Common myeloid progenitor, CD34-positive (primary cell): Measurements from ENCODE around the gene CDH1.

Experiments used
- CTCF ChIA-PET: fragments of 350-600 bp; sonication (Branson Sonifier 250); formaldehyde crosslinking; loops from one replicate; lab custom pipeline; 2021; ENCODE audit warnings: antibody characterized with exemption; lab: Charles Lee
- POLR2A ChIA-PET: fragments of 350-600 bp; sonication (Branson Sonifier 250); formaldehyde crosslinking; loops from one replicate; lab custom pipeline; 2021; ENCODE audit warnings: antibody characterized with exemption; lab: Charles Lee
- DNase-seq, 3 donors: peaks; one replicate each; pipeline versions ENCODE4 v3.0.0 to v3.0.0-alpha.2; 2013
- H3K27ac ChIP-seq, 2 experiments: 1 replicate in 1 of 2; 2 replicates in 1 of 2; pipeline ENCODE4 v1.7.0; 2013; ENCODE audit warnings: inconsistent platforms in 2 of 2, low read length in 2 of 2, mild to moderate bottlenecking in 2 of 2, low read depth in 1 of 2, moderate library complexity in 1 of 2; ENCODE audit not compliant: severe bottlenecking in 2 of 2, insufficient read depth in 1 of 2, poor library complexity in 1 of 2
- H3K27me3 ChIP-seq, 5 experiments: replicated peaks in 2 of 5; 1 replicate in 3 of 5; 2 replicates in 2 of 5; pipeline versions ENCODE4 v1.6.1 to v1.7.0; 2013; ENCODE audit warnings: low read length in 4 of 5, mild to moderate bottlenecking in 2 of 5, moderate library complexity in 2 of 5, inconsistent platforms in 1 of 5; ENCODE audit not compliant: insufficient read depth in 5 of 5, control insufficient read depth in 4 of 5
- H3K36me3 ChIP-seq, 4 experiments: 1 replicate in 2 of 4; 2 replicates in 2 of 4; pipeline versions ENCODE4 v1.6.1 to v1.7.0; 2013; ENCODE audit warnings: low read length in 3 of 4, control low read depth in 1 of 4, mild to moderate bottlenecking in 1 of 4; ENCODE audit not compliant: control insufficient read depth in 4 of 4, insufficient read depth in 4 of 4
- H3K4me1 ChIP-seq, 4 experiments: 1 replicate in 3 of 4; 2 replicates in 1 of 4; pipeline versions ENCODE4 v1.6.1 to v1.7.1; 2013; ENCODE audit warnings: low read length in 3 of 4, mild to moderate bottlenecking in 3 of 4, control low read depth in 1 of 4, inconsistent platforms in 1 of 4, moderate library complexity in 1 of 4; ENCODE audit not compliant: control insufficient read depth in 4 of 4, insufficient read depth in 4 of 4; ENCODE audit errors: control extremely low read depth in 1 of 4
- H3K4me3 ChIP-seq, 7 experiments: 1 replicate in 4 of 7; 2 replicates in 3 of 7; pipeline versions ENCODE4 v1.5.1 to v1.7.0; 2013; ENCODE audit warnings: mild to moderate bottlenecking in 7 of 7, low read length in 6 of 7, moderate library complexity in 6 of 7, inconsistent platforms in 2 of 7, low read depth in 2 of 7, control low read depth in 1 of 7; ENCODE audit not compliant: insufficient read depth in 4 of 7, control insufficient read depth in 1 of 7; ENCODE audit errors: extremely low read depth in 1 of 7
- H3K9me3 ChIP-seq, 5 experiments: 1 replicate in 4 of 5; 2 replicates in 1 of 5; pipeline versions ENCODE4 v1.6.1 to v1.7.1; 2013; ENCODE audit warnings: low read length in 4 of 5, mild to moderate bottlenecking in 2 of 5, inconsistent platforms in 1 of 5, low read depth in 1 of 5, moderate library complexity in 1 of 5; ENCODE audit not compliant: control insufficient read depth in 4 of 5, insufficient read depth in 2 of 5; ENCODE audit errors: control extremely low read depth in 1 of 5
- WGBS: methylation state at CpG from one replicate; pipeline ENCODE4 v1.1.5; 2013; ENCODE audit not compliant: insufficient coverage; 5-methylcytosine and 5-hydroxymethylcytosine counted together

CDH1 gene

GRCh38 chr16:68823401-68824135 is 86.5 kb downstream of the CDH1 start:
- no peaks in the 10 kb centered on the region for H3K27me3 ChIP-seq
- no peak for DNase-seq
- POLR2A ChIA-PET, result no interaction called here
- CTCF ChIA-PET, result interaction anchor here (1.6 kb wide), 1 partner anchor 11 kb away, joined by 6 read pairs; no protein-coding TSS in a partner anchor
- H3K4me1 ChIP-seq, result no peaks in the 10 kb centered on the region
- no peak overlapping the region for H3K4me3 ChIP-seq
- H3K36me3 ChIP-seq, result no peaks in the 10 kb centered on the region
- H3K27ac ChIP-seq, result no peak overlapping the region
- 97% methylated on average over 6 of the region's 8 CpGs for WGBS
- H3K9me3 ChIP-seq, result peaks cover 0 to 10% (median 0%) of the 10 kb centered on the region in 5 experiments

DNA sequence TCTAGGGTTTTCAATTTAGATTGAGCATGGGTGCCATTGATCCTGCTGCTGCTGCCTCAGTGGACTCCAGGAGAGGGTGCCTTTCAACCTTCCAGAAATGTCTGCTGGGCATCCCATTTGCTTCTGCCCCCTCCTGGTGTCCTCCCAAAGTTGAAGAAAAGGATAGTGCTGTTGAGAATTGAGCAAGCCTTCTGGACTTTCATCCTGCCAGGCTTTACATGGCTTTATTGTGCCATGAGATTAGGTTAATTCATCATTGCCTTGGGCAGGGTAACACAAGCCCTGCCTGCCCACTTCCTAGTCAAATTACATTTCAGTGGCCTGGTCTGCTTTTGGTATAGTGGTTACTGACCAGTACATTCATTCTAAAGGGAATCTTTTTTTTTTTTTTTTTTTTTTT is 88.3 kb downstream of the CDH1 start:
- peaks cover 0 to 10% (median 0%) of the 10 kb centered on the region in 5 experiments for H3K9me3 ChIP-seq
- peaks cover 0 to 5% (median 0%) of the 10 kb centered on the region in 5 experiments for H3K27me3 ChIP-seq
- ChIA-PET CTCF (no interaction called here), POLR2A (no interaction called here)
- no peak overlapping the region for H3K27ac ChIP-seq
- H3K36me3 ChIP-seq, result no peaks in the 10 kb centered on the region
- DNase-seq, result no peak
- H3K4me1 ChIP-seq, result no peaks in the 10 kb centered on the region
- H3K4me3 ChIP-seq, result no peak overlapping the region

DNA sequence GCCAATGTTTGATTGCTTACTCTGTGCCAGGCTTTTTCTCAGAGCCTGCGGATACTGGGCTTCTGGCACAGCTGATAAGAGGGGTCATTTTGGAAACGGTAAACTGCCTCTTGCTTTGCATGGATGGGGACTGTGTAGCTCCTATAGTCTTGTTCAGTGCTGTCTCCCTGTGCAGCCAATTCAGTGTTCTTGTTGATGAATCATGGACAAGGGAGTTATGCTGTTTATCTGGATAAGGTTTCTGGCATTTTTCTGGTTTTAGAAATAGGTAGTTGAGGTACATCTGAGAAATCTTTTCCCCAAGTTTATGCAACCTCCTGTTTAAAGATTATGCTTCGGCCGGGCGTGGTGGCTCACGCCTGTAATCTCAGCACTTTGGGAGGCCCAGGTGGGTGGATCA is 89.6 kb downstream of the CDH1 start:
- Histone ChIP-seq H3K4me3 (no peak overlapping the region), H3K27ac (no peak overlapping the region), H3K36me3 (no peaks in the 10 kb centered on the region), H3K4me1 (no peaks in the 10 kb centered on the region), H3K9me3 (peaks cover 0 to 10% (median 0%) of the 10 kb centered on the region in 5 experiments), H3K27me3 (peaks cover 0 to 5% (median 0%) of the 10 kb centered on the region in 5 experiments)
- DNase-seq, result peak in 2 of 3 donors; percentile 23 to 35
- ChIA-PET CTCF (no interaction called here), POLR2A (no interaction called here)
- WGBS, result 100% methylated on average over 3 of the region's 6 CpGs

- H3K9me3 ChIP-seq, result no peaks in the 10 kb centered on the region
- H3K4me3 ChIP-seq, result no peak overlapping the region
- no peak for DNase-seq
- no peaks in the 10 kb centered on the region for H3K36me3 ChIP-seq
- ChIA-PET POLR2A (no interaction called here), CTCF (interaction anchor here (1.7 kb wide), 1 partner anchor 10 kb away, joined by 7 read pairs; the partner anchor contains the start of gene TANGO6)
- H3K27ac ChIP-seq, result no peak overlapping the region
- H3K27me3 ChIP-seq, result peaks cover 0 to 5% (median 3%) of the 10 kb centered on the region in 5 experiments
- no peaks in the 10 kb centered on the region for H3K4me1 ChIP-seq
- WGBS, result 99% methylated on average over 13 of the region's 14 CpGs
These were observed 96.2 kb downstream of the CDH1 start for GRCh38 chr16:68833251-68833650.

- no peak for DNase-seq
- H3K27ac ChIP-seq, result no peak overlapping the region
- no peaks in the 10 kb centered on the region for H3K9me3 ChIP-seq
- ChIA-PET POLR2A (no interaction called here), CTCF (interaction anchor here (1.7 to 1.9 kb wide), 2 partner anchors 11 to 12 kb away, joined by 6 read pairs; no protein-coding TSS in a partner anchor)
- 100% methylated on average over 1 of the region's 1 CpG for WGBS
- H3K36me3 ChIP-seq, result no peaks in the 10 kb centered on the region
- no peak overlapping the region for H3K4me3 ChIP-seq
- H3K27me3 ChIP-seq, result peaks cover 0 to 3% (median 0%) of the 10 kb centered on the region in 5 experiments
- H3K4me1 ChIP-seq, result no peaks in the 10 kb centered on the region
These were observed 97.5 kb downstream of the CDH1 start for GRCh38 chr16:68834550-68834949.

- H3K9me3 ChIP-seq, result no peaks in the 10 kb centered on the region
- ChIA-PET POLR2A (no interaction called here), CTCF (interaction anchor here (1.0 kb wide), 1 partner anchor 308 kb away, joined by 3 read pairs; no protein-coding TSS in a partner anchor)
- no peak for DNase-seq
- 100% methylated on average over 4 of the region's 5 CpGs for WGBS
- no peak overlapping the region for H3K4me3 ChIP-seq
- peaks cover 0 to 5% (median 2%) of the 10 kb centered on the region in 5 experiments for H3K27me3 ChIP-seq
- H3K36me3 ChIP-seq, result no peaks in the 10 kb centered on the region
- H3K4me1 ChIP-seq, result no peaks in the 10 kb centered on the region
- H3K27ac ChIP-seq, result no peak overlapping the region
These were observed 98.9 kb downstream of the CDH1 start for GRCh38 chr16:68835970-68836369.

DNA sequence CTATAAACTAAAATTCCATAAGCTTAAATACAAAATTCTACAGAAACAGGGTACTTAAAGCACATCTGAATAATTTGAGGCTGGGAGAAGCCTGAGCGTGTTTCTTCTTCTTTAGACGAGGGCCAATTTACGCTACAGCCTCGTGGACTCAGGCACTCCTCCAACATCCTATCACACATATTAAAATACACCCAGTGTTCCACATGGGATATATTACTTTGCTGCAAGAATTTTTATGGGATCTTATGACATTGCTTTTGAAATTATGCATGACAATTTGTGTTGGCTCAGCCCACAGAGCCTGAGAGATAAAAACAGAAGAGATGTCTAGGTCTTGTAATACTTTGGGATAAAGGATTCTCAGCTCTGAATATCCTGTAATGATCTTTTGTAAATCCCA is 102.7 kb downstream of the CDH1 start:
- Histone ChIP-seq H3K27me3 (peaks cover 0 to 18% (median 0%) of the 10 kb centered on the region in 5 experiments), H3K4me3 (no peak overlapping the region), H3K27ac (no peak overlapping the region), H3K4me1 (peaks cover 3 to 11% (median 7%) of the 10 kb centered on the region in 4 experiments), H3K36me3 (no peaks in the 10 kb centered on the region), H3K9me3 (no peaks in the 10 kb centered on the region)
- no peak for DNase-seq
- ChIA-PET CTCF (interaction anchor here (1.2 kb wide), 1 partner anchor 11 kb away, joined by 3 read pairs; no protein-coding TSS in a partner anchor), POLR2A (no interaction called here)
- 100% methylated on average over 2 of the region's 4 CpGs for WGBS
